SK-N-MC (cell line): ENCODE data around the gene HADHB.

Experiments
- EZH2 ChIP-seq: fragments of 200-600 bp; sonication (generic); IDR thresholded peaks from one replicate; pipeline ENCODE4 v1.6.1; 2017; ENCODE audit warnings: antibody characterized with exemption
- POLR2AphosphoS5 ChIP-seq: IDR thresholded peaks from 2 replicates; pipeline ENCODE4 v1.6.1; 2012; ENCODE audit warnings: mild to moderate bottlenecking, low read depth, low read length, borderline replicate concordance

GRCh38 chr2:26244309-26245230 is at the start of gene HADHB, which contains the start of gene HADHA:
- TF ChIP-seq EZH2 (no peak), POLR2AphosphoS5 (peak; percentile 79)
